HG03066 (cell line): ENCODE results near the gene CTTN.
"Not testable (repeated sequence)": the region's sequence is repeated elsewhere in the genome, so short reads cannot be mapped to it uniquely, and the experiment has no call there.

ENCODE experiments used
- ATAC-seq: cut with Tn5 transposase; IDR thresholded peaks from one replicate; pipeline ENCODE4 v1.9.1; 2021; ENCODE audit warnings: low read depth; ENCODE audit not compliant: unreplicated experiment

Gene CTTN

GRCh38 chr11:70407814-70408213 lies 9.5 kb downstream of the CTTN start:
- no peak for ATAC-seq

GRCh38 chr11:70408326-70408725 lies 10.0 kb downstream of the CTTN start:
- ATAC-seq: not testable (repeated sequence)

GRCh38 chr11:70409437-70409836 lies 11.1 kb downstream of the CTTN start:
- ATAC-seq: no peak

GRCh38 chr11:70409871-70410270 lies 11.5 kb downstream of the CTTN start:
- ATAC-seq: no peak

- ATAC-seq: no peak
Measured at GRCh38 chr11:70410276-70411205, 12.2 kb downstream of the CTTN start.

- no peak for ATAC-seq
Measured at GRCh38 chr11:70411713-70412452, 13.6 kb downstream of the CTTN start.

GRCh38 chr11:70413151-70413550 lies 14.8 kb downstream of the CTTN start:
- no peak for ATAC-seq

GRCh38 chr11:70414341-70415100 lies 16.2 kb downstream of the CTTN start:
- no peak for ATAC-seq

GRCh38 chr11:70415191-70415590 lies 16.9 kb downstream of the CTTN start:
- ATAC-seq: no peak

- ATAC-seq: no peak
Measured at GRCh38 chr11:70415642-70416395, 17.5 kb downstream of the CTTN start.

- no peak for ATAC-seq
Measured at GRCh38 chr11:70416881-70417280, 18.6 kb downstream of the CTTN start.

GRCh38 chr11:70418130-70418529 lies 19.8 kb downstream of the CTTN start:
- no peak for ATAC-seq

- no peak for ATAC-seq
Measured at GRCh38 chr11:70419307-70420007, 21.1 kb downstream of the CTTN start.

- no peak for ATAC-seq
Measured at GRCh38 chr11:70420008-70420464, 21.7 kb downstream of the CTTN start.

GRCh38 chr11:70420496-70420895 lies 22.2 kb downstream of the CTTN start:
- ATAC-seq: no peak

- no peak for ATAC-seq
Measured at GRCh38 chr11:70421123-70421522, 22.8 kb downstream of the CTTN start.

- no peak for ATAC-seq
Measured at GRCh38 chr11:70422692-70423522, 24.6 kb downstream of the CTTN start.
